Cardiac muscle cell (in vitro differentiated cells and primary cell): ENCODE results near the gene PADI2. TPM values are rescaled to one million over a fixed set of nuclear protein-coding genes. Genes with fewer than 3 reads are reported as not detected.
A peak's percentile ranks its signal among the peaks of the same experiment; 100 is the strongest.

Source experiments
- DNase-seq, 2 donors: peaks; one replicate each; pipeline versions ENCODE4 v3.0.0 to v3.0.0-alpha.2; 2010 to 2017; ENCODE audit warnings: low read depth in 1 of 2, low spot score in 1 of 2
- H3K27ac ChIP-seq: fragments of 200-600 bp; sonication (generic); 2 replicates; pipeline ENCODE4 v1.5.1; 2016
- H3K27me3 ChIP-seq: fragments of 200-600 bp; sonication (generic); 2 replicates; pipeline ENCODE4 v1.6.0; 2016; ENCODE audit warnings: control low read depth
- H3K36me3 ChIP-seq: fragments of 200-600 bp; sonication (generic); 2 replicates; pipeline ENCODE4 v1.5.1; 2016; ENCODE audit warnings: control low read depth
- H3K4me1 ChIP-seq: fragments of 200-600 bp; sonication (generic); 2 replicates; pipeline ENCODE4 v1.8.1; 2017; ENCODE audit warnings: low read depth, mild to moderate bottlenecking, mixed run types
- H3K4me3 ChIP-seq: fragments of 200-600 bp; sonication (generic); 2 replicates; pipeline ENCODE4 v1.5.1; 2016; ENCODE audit warnings: mild to moderate bottlenecking
- H3K9me3 ChIP-seq: fragments of 200-600 bp; sonication (generic); 2 replicates; pipeline ENCODE4 v1.5.1; 2017; ENCODE audit warnings: low read depth, mild to moderate bottlenecking, control low read depth
- CTCF ChIP-seq: IDR thresholded peaks from 2 replicates; pipeline ENCODE4 v1.5.1; 2012; ENCODE audit warnings: low read depth, mild to moderate bottlenecking, low read length
- polyA plus RNA-seq: library from polyadenylated mRNA; unstranded; fragments of >200 nt; fragmentation: Nextera tagmentation; extraction: Ambion mirVana; gene quantifications from 2 replicates; pipeline ENCODE4 v1.2.1, GENCODE V29; 2016
- total RNA-seq: library from RNA; depleted of rRNA; stranded (reverse); fragments of >200 nt; gene quantifications from 2 replicates; pipeline ENCODE4 v1.2.3, GENCODE V29; 2016

PADI2 gene
- total RNA-seq (0.54 and 0.67 TPM in 2 replicates), polyA plus RNA-seq (0.11 and 0.46 TPM in 2 replicates)

GRCh38 chr1:17119076-17119772, at the start of gene PADI2:
Gene PADI2 (minus strand): TSS chr1:17119451. CDS start chr1:17119371, 80 bp downstream.
- Histone ChIP-seq H3K4me1 (peaks cover 23% of the 10 kb centered on the region), H3K27me3 (peaks cover 53% of the 10 kb centered on the region), H3K9me3 (no peaks in the 10 kb centered on the region), H3K27ac (no peak within 1 kb of the TSS), H3K36me3 (no peaks in the 10 kb centered on the region), H3K4me3 (peak within 1 kb of the TSS; percentile 16)
- TF ChIP-seq CTCF = no peak
- DNase-seq = peak; percentile 54 to 81

- no peak overlapping the region for H3K27ac ChIP-seq
Measured at GRCh38 chr1:17168091-17168876, 49.0 kb upstream of the PADI2 start.

GRCh38 chr1:17167786-17168090, 48.5 kb upstream of the PADI2 start:
- DNase-seq = no peak
- no peaks in the 10 kb centered on the region for H3K9me3 ChIP-seq
- H3K36me3 ChIP-seq = no peaks in the 10 kb centered on the region
- no peak overlapping the region for H3K4me3 ChIP-seq
- no peaks in the 10 kb centered on the region for H3K27me3 ChIP-seq
- no peak for TF ChIP-seq CTCF
- H3K27ac ChIP-seq = no peak overlapping the region
- H3K4me1 ChIP-seq = no peaks in the 10 kb centered on the region

More at GRCh38 chr1:17168091-17168876, 49.0 kb upstream of the PADI2 start:
- H3K4me3 ChIP-seq = no peak overlapping the region
- peak in 1 of 2 donors; percentile 70 for DNase-seq
- H3K36me3 ChIP-seq = no peaks in the 10 kb centered on the region
- H3K9me3 ChIP-seq = no peaks in the 10 kb centered on the region
- H3K27me3 ChIP-seq = no peaks in the 10 kb centered on the region
- TF ChIP-seq CTCF = no peak
- H3K4me1 ChIP-seq = no peaks in the 10 kb centered on the region

GRCh38 chr1:17167041-17167785, 48.0 kb upstream of the PADI2 start:
- no peak for DNase-seq

More at GRCh38 chr1:17167041-17167785, 48.0 kb upstream of the PADI2 start:
- Histone ChIP-seq H3K9me3 (no peaks in the 10 kb centered on the region), H3K27ac (no peak overlapping the region), H3K4me1 (no peaks in the 10 kb centered on the region), H3K36me3 (no peaks in the 10 kb centered on the region), H3K27me3 (no peaks in the 10 kb centered on the region), H3K4me3 (no peak overlapping the region)
- no peak for TF ChIP-seq CTCF
